Ishikawa (cell line): Measurements from ENCODE around the gene IDH3B.

Experiments
- RAD21 ChIP-seq: IDR thresholded peaks from 2 replicates; pipeline ENCODE4 v1.6.1; 2012; ENCODE audit warnings: low read depth
- TEAD4 ChIP-seq: IDR thresholded peaks from 2 replicates; pipeline ENCODE4 v1.6.1; 2012

GRCh38 chr20:2643708-2644107, 20.3 kb downstream of the IDH3B start:
- TF ChIP-seq TEAD4 (no peak), RAD21 (no peak)
